Measurements from ENCODE around the gene ASPDH.

DNA sequence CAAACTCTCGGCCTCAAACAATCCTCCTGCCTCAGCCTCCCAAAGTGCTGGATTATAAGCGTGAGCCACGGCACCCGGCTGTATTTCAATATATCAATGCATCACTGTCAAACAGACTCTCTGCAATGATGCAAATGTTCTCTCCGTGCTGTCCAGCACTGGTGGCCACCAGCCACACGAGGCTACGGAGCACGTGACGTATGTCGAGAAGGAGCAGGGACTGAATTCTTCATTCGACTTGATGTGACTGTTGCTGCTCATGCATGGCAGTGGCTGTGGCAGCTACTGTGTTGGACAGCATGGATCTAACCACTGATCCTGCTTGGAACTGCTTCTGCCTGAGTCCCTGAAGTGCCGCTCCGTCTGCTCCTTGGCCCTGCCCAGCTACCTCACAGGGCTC is 44.7 kb upstream of the ASPDH start:
- no peak for TF ChIP-seq TAF1 (IDR thresholded peaks at IDR 0.05; ENCODE audit: borderline replicate concordance, insufficient read depth, low read length)
- no peak for TF ChIP-seq POLR2AphosphoS5 (IDR thresholded peaks at IDR 0.05; ENCODE audit: low read depth, low read length)
- no peak for TF ChIP-seq SIN3A (IDR thresholded peaks at IDR 0.05; ENCODE audit: borderline replicate concordance, insufficient read depth, low read length)
